Hepatocyte (in vitro differentiated cells): Measurements from ENCODE around the gene POLR1D.

Experiments
- CTCF ChIP-seq: fragments of 200-600 bp; sonication (generic); IDR thresholded peaks from 2 replicates; pipeline ENCODE4 v1.5.1; 2016; ENCODE audit warnings: antibody characterized with exemption, mild to moderate bottlenecking; ENCODE audit not compliant: poor library complexity
- EZH2 ChIP-seq: fragments of 200-600 bp; sonication (generic); IDR thresholded peaks from 2 replicates; pipeline ENCODE4 v1.6.1; 2016; ENCODE audit warnings: antibody characterized with exemption, mild to moderate bottlenecking, borderline replicate concordance
- EZH2phosphoT487 ChIP-seq: fragments of 200-600 bp; sonication (generic); IDR thresholded peaks from one replicate; pipeline ENCODE4 v1.6.1; 2018; ENCODE audit warnings: antibody characterized with exemption, mild to moderate bottlenecking, low read depth, moderate library complexity; ENCODE audit not compliant: unreplicated experiment, severe bottlenecking

- TF ChIP-seq CTCF, result no peak
- no peak for TF ChIP-seq EZH2
- no peak for TF ChIP-seq EZH2phosphoT487
Measured at GRCh38 chr13:27578121-27579030, 43.3 kb upstream of the POLR1D start.
